Measurements from ENCODE around the gene ANKRD24.

GRCh38 chr19:4225885-4226284, 43.4 kb downstream of the ANKRD24 start:
- TF ChIP-seq CTCF (IDR thresholded peaks at IDR 0.05) = no peak
- no peak for TF ChIP-seq EZH2phosphoT487 (IDR thresholded peaks at IDR 0.05)
- TF ChIP-seq EZH2 (IDR thresholded peaks at IDR 0.05) = no peak

Measured in neural progenitor cell (in vitro differentiated cells).